ENCODE data around the gene CBX1.

DNA sequence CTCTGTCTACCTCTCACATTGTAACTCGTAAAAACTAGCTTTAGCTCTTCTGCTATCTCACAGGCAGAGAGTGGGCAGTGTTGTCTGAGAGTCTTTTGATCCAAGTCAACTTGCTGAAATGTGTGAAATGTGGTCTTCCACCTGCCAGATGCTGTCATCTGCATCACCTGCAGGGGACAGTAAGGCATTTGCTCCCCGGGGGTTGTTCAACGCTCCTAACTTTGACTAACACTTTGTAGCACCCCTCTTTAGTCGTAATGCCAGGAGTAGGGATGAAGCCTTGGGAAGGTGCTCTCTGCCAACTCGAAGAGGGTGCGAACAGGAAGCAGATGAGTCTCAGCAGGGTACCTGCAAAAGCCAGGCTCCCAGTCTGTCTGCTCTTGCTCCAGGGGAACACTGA lies 42.4 kb upstream of the CBX1 start:
- no peak for TF ChIP-seq CTCF (IDR thresholded peaks at IDR 0.05; ENCODE audit: insufficient read depth, low read depth, low read length)
- TF ChIP-seq EZH2 (IDR thresholded peaks at IDR 0.05; ENCODE audit: insufficient read depth, low read length) = no peak
